Measurements from ENCODE around the gene PDCD2L. TPM values are rescaled to one million over a fixed set of nuclear protein-coding genes. Genes with fewer than 3 reads are reported as not detected.
"Not testable (repeated sequence)": the region's sequence is repeated elsewhere in the genome, so short reads cannot be mapped to it uniquely, and the experiment has no call there.

PDCD2L gene
- total RNA-seq, 1 donor = 16.2 TPM

DNA sequence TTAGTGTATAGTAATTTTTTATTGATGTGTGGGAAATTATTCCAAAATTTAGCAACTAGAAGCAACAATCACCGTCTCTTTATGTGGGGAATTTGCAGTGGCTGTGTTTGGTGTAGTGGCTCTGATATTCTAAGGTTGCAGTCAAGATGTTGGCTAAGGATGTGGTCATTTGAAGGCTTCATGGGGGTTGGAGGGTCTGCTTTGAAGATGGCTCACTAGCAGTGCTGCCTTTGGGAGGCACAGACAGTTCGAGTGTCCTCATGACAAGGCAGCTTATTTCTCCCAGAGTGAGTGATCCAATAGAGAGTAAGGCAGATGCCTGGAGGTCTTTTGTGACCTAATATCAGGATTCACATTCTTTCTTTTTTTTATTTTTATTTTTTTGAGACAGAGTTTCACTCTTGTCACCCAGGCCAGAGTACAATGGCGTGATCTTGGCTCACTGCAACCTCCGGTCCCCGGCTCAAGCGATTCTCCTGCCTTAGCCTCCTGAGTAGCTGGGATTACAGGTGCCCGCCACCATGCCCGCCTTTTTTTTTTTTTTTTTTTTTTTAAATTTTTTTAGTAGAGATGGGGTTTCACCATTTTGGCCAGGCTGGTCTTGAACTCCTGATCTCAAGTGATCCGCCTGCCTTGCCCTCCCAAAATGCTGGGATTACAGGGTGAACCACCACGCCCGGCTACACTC lies 30.5 kb upstream of the PDCD2L start:
- DNase-seq (ENCODE audit: low read depth in 2 of 3, low spot score in 2 of 3) = no peak

DNA sequence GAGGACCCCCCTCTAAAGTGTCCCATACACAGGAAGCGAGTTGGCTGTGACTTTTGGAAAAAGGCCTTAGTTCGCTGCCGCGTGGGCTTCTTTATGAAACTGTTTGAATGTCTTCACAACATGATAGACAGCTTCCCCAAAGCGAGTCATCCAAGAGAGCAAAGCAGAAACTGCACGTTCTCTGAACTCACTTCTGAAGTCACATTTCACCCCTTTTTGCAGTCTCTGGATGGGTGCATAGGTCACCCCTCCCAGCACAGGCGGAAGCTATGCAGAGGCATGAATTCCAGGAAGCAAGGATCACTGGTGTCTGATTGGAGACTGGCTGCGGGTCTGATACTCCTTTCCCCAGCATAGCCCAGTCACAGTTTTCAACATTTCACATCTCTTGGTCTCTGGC lies 28.6 kb upstream of the PDCD2L start:
- DNase-seq (ENCODE audit: low read depth in 2 of 3, low spot score in 2 of 3) = no peak

GRCh38 chr19:34380639-34381241 lies 23.5 kb upstream of the PDCD2L start:
- no peak for DNase-seq (ENCODE audit: low read depth in 2 of 3, low spot score in 2 of 3)

GRCh38 chr19:34381399-34382251 lies 22.6 kb upstream of the PDCD2L start:
- DNase-seq (ENCODE audit: low read depth in 2 of 3, low spot score in 2 of 3) = no peak

DNA sequence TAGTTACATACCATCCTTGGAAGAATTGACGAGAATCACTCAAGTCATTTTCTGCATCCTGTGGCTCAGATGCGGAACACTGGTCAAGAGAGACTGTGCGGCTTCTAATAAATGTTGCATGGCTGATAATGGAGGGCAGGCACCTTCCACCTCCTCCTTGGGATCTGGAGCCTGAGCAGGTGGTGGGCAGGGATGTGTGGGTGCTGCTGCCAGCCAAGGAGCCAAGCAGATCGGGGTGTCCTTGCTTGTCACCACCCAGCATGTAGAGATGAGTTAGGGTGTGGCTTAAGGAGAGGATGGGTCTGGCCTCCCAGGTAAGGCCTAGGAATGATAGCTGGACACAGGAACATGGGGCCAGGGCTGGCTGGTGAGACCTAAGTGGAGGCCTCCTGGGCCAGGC lies 21.7 kb upstream of the PDCD2L start:
- DNase-seq (ENCODE audit: low read depth in 2 of 3, low spot score in 2 of 3) = no peak

GRCh38 chr19:34383599-34383998 lies 20.6 kb upstream of the PDCD2L start:
- no peak for DNase-seq (ENCODE audit: low read depth in 2 of 3, low spot score in 2 of 3)

DNA sequence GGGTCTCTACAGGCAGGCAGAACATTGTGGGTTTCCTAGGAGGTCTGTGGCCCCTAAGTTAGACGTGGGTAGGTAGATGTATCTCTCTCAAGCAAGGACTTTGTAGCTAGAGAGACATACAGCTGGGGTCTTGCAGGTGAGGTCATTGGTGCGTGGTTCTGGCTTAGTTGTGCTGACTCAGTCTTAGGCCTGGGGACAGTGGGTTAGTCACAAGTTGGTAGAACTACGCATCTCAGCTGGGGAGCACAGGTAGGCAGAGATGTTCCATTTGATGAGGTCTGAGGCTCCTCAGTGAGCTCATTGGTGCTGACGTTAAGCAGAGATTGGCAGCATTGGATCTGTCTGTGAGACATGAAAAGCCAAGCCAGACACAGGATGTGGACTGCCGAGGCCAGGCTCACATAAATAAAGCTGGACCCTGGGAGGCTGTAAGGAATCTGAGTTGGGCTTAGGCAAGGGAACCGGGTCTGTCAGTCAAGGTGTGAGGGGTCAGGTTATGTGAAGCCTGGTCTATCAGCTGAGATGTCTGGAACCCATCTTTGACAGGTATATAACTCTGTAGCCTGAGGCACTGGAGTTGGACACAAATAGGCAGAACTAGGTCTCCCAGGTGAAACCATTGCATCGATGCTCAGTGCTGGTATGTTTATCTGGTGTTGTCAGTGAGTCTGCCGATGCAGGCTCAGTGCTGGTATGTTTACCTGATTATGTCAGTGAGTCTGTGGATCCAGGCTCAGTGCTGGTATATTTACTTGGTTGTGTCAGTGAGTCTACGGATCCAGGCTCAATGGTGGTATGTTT lies 17.4 kb upstream of the PDCD2L start:
- DNase-seq (ENCODE audit: low read depth in 2 of 3, low spot score in 2 of 3) = no peak

DNA sequence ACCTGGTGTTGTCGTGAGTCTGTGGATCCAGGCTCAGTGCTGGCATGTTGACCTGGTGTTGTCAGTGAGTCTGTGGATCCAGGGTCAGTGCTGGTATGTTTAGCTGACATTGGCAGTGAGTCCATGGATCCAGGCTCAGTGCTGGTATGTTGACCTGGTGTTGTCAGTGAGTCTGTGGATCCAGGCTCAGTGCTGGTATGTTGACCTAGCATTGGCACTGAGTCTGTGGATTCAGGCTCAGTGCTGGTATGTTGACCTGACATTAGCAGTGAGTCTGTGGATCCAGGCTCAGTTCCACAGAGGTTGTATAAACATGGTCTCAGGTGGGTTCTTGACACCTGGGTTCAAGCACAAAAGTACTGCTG lies 16.8 kb upstream of the PDCD2L start:
- DNase-seq (ENCODE audit: low read depth in 2 of 3, low spot score in 2 of 3) = no peak

DNA sequence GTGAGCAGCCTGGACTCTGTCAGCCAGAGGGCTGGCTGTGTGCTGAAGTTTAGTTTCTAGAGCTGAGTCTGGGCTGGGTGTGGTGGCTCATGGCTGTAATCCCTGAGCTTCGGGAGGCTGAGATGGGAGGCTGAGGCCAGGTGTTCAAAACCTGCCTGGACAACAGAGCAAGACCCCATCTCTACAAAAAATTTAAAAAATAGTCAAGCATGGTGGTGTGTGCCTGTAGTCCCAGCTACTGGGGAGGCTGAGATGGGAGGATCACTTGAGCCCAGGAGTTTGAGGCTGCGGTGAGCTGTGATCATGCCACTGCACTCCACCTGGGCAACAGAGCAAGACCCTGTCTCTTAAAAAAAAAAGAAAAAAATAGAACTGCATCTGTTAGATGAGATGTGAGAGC lies 15.5 kb upstream of the PDCD2L start:
- DNase-seq (ENCODE audit: low read depth in 2 of 3, low spot score in 2 of 3) = not testable (repeated sequence)

GRCh38 chr19:34391813-34392212 lies 12.4 kb upstream of the PDCD2L start:
- DNase-seq (ENCODE audit: low read depth in 2 of 3, low spot score in 2 of 3) = no peak

- DNase-seq (ENCODE audit: low read depth in 2 of 3, low spot score in 2 of 3) = no peak
Measured at GRCh38 chr19:34393031-34393430, 11.2 kb upstream of the PDCD2L start.

DNA sequence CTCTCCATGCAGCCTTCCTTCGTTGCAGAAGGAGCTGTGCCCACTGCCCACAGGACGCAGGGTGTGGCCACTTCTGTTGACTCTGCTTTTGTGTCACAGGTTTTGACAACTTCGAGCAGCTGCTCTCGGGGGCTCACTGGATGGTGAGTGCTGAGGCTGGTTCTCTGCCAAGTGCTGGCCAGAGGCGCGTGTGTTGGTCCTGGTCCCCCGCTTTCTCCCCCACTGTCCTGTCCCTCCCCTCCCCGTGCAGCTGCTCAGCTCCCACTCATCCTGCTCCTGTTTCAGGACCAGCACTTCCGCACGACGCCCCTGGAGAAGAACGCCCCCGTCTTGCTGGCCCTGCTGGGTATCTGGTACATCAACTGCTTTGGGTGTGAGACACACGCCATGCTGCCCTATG lies 10.6 kb upstream of the PDCD2L start:
- DNase-seq (ENCODE audit: low read depth in 2 of 3, low spot score in 2 of 3) = no peak

DNA sequence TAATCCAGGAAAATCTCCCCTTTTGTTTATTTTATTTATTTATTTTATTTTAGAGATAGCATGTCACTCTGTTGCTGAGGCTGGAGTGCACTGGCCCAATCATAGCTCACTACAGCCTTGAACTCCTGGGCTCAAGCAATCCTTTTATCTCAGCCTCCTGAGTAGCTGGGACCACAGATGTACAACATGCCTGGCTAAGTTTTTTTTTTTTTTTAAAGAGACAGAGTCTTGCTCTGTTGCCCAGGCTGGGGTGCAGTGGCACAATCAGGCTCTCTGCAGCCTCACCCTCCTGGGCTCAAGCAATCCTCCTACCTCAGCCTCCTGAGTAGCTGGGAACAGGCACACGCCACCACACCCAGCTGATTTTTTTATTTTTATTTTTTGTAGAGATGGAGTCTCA lies 6.3 kb upstream of the PDCD2L start:
- no peak for DNase-seq (ENCODE audit: low read depth in 2 of 3, low spot score in 2 of 3)

DNA sequence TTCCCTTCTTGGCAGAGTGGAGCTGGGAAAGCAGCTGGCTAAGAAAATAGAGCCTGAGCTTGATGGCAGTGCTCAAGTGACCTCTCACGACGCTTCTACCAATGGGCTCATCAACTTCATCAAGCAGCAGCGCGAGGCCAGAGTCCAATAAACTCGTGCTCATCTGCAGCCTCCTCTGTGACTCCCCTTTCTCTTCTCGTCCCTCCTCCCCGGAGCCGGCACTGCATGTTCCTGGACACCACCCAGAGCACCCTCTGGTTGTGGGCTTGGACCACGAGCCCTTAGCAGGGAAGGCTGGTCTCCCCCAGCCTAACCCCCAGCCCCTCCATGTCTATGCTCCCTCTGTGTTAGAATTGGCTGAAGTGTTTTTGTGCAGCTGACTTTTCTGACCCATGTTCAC lies 4.3 kb upstream of the PDCD2L start:
- no peak for DNase-seq (ENCODE audit: low read depth in 2 of 3, low spot score in 2 of 3)

GRCh38 chr19:34400844-34401243 lies 3.4 kb upstream of the PDCD2L start:
- DNase-seq (ENCODE audit: low read depth in 2 of 3, low spot score in 2 of 3) = not testable (repeated sequence)

DNA sequence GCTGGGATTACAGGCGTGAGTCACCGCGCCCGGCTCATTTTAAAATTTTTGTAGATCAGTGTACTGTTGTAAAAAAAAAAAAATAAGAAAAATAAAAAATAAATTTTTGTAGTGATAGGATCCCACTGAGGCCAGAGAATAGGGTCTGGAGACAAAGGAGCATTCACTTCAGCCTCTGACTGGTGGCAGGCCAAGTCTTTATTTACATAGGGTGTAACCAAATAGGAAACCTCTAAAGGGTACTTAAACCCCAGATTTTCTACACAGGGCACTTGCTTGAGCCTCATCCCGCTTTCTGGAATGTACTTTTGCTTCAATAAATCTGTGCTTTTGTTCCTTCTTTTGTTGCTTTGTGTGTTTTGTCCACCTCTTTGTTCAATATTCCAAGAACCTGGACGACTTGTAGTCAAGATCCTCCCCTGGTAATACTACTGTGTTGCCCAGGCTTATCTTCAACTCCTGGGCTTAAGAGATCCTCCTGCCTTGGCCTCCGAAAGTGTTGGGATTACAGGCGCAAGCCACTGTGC lies 2.1 kb upstream of the PDCD2L start:
- no peak for DNase-seq (ENCODE audit: low read depth in 2 of 3, low spot score in 2 of 3)

GRCh38 chr19:34403784-34404108 lies 453 bp upstream of the PDCD2L start:
- DNase-seq (ENCODE audit: low read depth in 2 of 3, low spot score in 2 of 3) = no peak

- DNase-seq (ENCODE audit: low read depth in 2 of 3, low spot score in 2 of 3) = no peak
Measured at GRCh38 chr19:34405892-34406660, 1.9 kb downstream of the PDCD2L start.

DNA sequence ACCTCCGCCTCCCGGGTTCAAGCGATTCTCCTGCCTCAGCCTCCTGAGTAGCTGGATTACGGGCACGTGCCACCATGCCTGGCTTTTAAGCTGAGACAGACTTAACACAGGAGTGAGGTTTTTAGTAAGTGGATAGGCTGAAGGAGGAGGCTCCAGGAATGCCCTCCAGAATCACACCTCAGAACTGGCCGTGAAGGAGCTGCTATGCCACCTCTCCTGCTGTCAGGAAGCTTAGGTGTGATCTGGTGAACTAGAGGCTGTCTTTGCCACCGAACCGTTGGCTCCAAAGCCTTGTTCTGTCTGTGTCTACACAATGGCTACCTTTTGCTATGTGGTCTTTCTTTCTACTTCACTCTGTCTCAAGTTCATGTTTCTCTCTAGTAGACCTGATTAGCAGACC lies 4.2 kb downstream of the PDCD2L start:
- DNase-seq (ENCODE audit: low read depth in 2 of 3, low spot score in 2 of 3) = no peak
